NCI-H2196 (cell line): ENCODE data around the gene TIAM1.
A peak's percentile ranks its signal among the peaks of the same experiment; 100 is the strongest.

ENCODE experiments used
- DNase-seq: peaks from one replicate; lab custom pipeline; 2025; ENCODE audit not compliant: unreplicated experiment; lab: John Stamatoyannopoulos, UW

The TIAM1 gene

GRCh38 chr21:31180256-31181081, 163.6 kb downstream of the TIAM1 start:
- peak; percentile 53 for DNase-seq

GRCh38 chr21:31176725-31177124, 167.3 kb downstream of the TIAM1 start:
- no peak for DNase-seq

- no peak for DNase-seq
Measured at GRCh38 chr21:31176080-31176551, 167.9 kb downstream of the TIAM1 start.

GRCh38 chr21:31173881-31174555, 170.0 kb downstream of the TIAM1 start:
- DNase-seq: no peak

GRCh38 chr21:31172328-31172727, 171.7 kb downstream of the TIAM1 start:
- DNase-seq: no peak

- no peak for DNase-seq
Measured at GRCh38 chr21:31164713-31165694, 179.1 kb downstream of the TIAM1 start.

- DNase-seq: no peak
Measured at GRCh38 chr21:31162827-31163226, 181.2 kb downstream of the TIAM1 start.

GRCh38 chr21:31162079-31162699, 181.9 kb downstream of the TIAM1 start:
- DNase-seq: no peak

- DNase-seq: no peak
Measured at GRCh38 chr21:31161157-31161556, 182.9 kb downstream of the TIAM1 start.

- no peak for DNase-seq
Measured at GRCh38 chr21:31159808-31160207, 184.3 kb downstream of the TIAM1 start.

GRCh38 chr21:31158789-31159581, 185.1 kb downstream of the TIAM1 start:
- no peak for DNase-seq

GRCh38 chr21:31157756-31158155, 186.3 kb downstream of the TIAM1 start:
- DNase-seq: no peak

GRCh38 chr21:31156662-31157061, 187.4 kb downstream of the TIAM1 start:
- no peak for DNase-seq

GRCh38 chr21:31156169-31156568, 187.9 kb downstream of the TIAM1 start:
- no peak for DNase-seq

GRCh38 chr21:31151156-31152045, 192.7 kb downstream of the TIAM1 start:
- no peak for DNase-seq

GRCh38 chr21:31145274-31145673, 198.8 kb downstream of the TIAM1 start:
- DNase-seq: no peak

GRCh38 chr21:31143036-31143435, 201.0 kb downstream of the TIAM1 start:
- DNase-seq: no peak

- no peak for DNase-seq
Measured at GRCh38 chr21:31142600-31142999, 201.5 kb downstream of the TIAM1 start.
